Activated CD4-positive, CD25-positive, alpha-beta regulatory T cell treated with anti-CD3 and anti-CD28 coated beads, Interleukin-2, amount 50 U/mL, for 24 hours (primary cell): ENCODE results near the gene DMRTA2.

Experiments
- ATAC-seq, 2 donors: fragments of 150-1000 bp; cut with Tn5 transposase; one replicate each; pipeline ENCODE4 v1.10.0; 2021; ENCODE audit warnings: mild to moderate bottlenecking in 1 of 2, moderate library complexity in 1 of 2

Gene DMRTA2

DNA sequence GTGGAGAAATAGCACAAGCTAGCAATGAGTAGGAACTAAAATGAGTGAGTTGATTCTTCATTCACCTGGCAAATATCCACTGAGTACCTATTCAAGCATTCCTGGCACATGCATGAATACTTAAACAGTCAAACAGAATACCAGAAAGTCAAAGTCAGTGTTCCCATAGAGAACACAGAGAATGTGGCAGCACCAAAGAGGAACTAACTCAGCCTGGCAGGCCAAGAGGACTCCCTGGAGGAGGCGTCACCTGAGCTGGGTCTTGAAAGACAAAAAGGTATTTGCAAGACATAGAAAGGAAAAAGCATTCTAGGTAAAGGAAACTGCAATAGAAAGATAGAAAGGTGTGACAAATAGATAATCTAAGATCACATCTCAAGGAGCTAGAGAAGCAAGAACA, 49.7 kb downstream of the DMRTA2 start:
- ATAC-seq = no peak

DNA sequence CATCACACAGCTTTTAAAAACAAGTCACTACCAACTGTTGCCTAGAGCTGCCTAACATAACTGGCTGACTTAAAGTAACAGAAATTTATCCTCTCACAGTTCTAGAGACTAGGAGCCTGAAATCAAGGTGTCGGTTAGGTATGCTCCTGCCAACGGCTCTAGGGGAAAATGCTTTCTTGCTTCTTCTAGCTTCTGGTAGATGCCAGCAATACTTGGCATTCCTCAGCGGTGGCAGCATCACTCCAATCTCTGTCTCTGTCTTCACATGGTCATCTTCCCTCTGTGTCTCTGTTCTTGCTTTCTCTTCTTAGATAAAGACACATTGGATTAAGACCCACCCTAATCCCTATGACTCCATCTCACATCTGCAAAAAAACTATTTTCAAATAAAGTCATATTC, 51.5 kb downstream of the DMRTA2 start:
- ATAC-seq = no peak

DNA sequence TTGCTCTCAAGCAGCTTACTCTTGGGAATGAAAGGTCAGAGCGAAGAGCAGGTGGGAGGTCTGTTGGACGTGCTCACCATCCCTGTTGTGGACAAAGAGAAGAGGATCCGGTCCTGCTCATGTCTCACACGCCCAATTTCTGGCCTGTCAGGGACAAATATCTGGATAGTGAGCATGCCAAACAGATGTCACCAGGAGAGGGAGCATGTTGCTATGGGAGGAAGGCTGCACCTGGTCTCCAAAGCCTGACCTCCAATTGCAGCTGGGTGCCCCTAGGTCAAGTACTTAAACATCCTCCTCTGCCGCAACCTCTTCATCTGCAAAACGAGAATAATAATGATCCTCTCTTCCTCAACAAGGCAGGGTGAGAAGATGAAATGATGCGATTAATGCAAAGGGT, 53.4 kb downstream of the DMRTA2 start:
- ATAC-seq = no peak

DNA sequence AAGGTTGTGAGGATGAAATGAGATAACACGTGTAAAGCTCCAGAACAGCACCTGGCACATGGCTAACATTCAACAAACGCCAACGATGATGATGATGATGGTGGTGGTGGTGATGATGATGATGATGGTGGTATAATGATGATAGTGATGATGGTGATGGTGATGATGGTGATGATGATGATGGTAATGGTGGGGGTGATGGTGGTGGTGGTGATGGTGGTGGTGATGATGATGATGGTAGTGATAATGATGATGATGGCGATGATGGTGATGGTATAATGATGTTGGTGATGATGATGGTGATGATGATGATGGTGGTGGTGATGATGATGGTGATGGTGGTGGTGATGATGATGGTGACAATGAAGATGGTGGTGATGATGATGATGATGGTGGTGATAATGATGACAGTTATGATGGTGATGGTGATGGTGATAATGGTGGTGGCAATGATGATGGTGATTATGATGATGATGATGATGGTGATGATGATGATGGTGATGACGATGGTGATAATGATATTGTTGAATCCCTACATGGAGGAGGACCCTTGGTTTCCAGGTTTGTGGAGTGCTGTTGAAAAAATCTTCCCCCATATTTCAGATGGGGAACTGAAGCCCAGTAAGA, 54.1 kb downstream of the DMRTA2 start:
- ATAC-seq = no peak

DNA sequence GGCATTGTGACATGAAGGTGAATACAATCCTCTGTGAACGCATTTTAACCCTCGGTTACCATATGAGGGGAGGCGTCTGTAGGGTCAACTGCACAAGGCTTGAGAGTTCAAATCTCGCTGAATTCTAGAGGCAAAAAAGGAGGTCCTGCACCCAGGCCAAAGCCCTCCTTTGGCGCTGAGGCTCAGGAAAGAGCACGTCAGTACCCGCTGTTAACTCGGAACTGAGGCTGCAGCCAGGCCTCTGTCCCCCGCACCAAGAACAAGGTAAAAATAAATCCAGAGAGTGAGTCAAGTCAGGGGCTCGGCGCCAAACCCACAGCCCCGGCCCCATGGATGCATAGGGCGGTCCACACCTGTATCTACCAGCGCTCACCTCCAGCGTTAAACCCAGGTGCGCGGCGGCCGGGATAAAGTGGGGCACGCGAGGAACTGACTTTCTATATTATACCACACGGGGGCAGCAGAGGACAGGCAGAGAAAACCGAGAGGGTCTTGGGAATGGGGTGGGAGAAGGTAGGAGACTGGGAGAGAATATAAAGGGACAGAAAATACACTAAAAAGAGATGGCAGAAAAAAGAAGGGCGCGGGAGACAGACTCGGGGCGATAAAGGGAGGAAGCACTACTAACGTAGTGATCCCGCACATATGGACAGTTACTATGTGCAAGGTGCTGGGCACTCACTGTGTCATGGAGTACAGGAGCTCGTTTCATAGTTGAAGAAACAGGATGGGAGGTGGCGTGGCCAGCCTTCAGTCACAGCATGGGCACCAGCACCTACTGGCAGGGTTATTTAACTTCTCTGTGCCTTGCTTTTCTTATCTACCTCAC, 54.9 kb downstream of the DMRTA2 start:
- ATAC-seq = no peak
